HL-60 (cell line): ENCODE measurements around the gene NAA50.

ENCODE experiments used
- CTCF ChIP-seq: IDR thresholded peaks from one replicate; pipeline ENCODE4 v1.5.1; 2011; ENCODE audit warnings: low read length, control low read depth, inconsistent platforms; ENCODE audit not compliant: insufficient read depth
- GABPA ChIP-seq: IDR thresholded peaks from 2 replicates; pipeline ENCODE4 v1.6.1; 2012; ENCODE audit warnings: low read depth

- TF ChIP-seq CTCF, result no peak
- no peak for TF ChIP-seq GABPA
These were observed 48.5 kb downstream of the NAA50 start for GRCh38 chr3:113697500-113698090.
